DMS153 treated with DMSO at 0.1 percent for 48 hours (cell line): ENCODE measurements around the gene CBLB.
A peak's percentile ranks its signal among the peaks of the same experiment; 100 is the strongest.

Experiments used
- DNase-seq: peaks from one replicate; lab custom pipeline; 2025; ENCODE audit not compliant: unreplicated experiment; lab: John Stamatoyannopoulos, UW

Gene CBLB

DNA sequence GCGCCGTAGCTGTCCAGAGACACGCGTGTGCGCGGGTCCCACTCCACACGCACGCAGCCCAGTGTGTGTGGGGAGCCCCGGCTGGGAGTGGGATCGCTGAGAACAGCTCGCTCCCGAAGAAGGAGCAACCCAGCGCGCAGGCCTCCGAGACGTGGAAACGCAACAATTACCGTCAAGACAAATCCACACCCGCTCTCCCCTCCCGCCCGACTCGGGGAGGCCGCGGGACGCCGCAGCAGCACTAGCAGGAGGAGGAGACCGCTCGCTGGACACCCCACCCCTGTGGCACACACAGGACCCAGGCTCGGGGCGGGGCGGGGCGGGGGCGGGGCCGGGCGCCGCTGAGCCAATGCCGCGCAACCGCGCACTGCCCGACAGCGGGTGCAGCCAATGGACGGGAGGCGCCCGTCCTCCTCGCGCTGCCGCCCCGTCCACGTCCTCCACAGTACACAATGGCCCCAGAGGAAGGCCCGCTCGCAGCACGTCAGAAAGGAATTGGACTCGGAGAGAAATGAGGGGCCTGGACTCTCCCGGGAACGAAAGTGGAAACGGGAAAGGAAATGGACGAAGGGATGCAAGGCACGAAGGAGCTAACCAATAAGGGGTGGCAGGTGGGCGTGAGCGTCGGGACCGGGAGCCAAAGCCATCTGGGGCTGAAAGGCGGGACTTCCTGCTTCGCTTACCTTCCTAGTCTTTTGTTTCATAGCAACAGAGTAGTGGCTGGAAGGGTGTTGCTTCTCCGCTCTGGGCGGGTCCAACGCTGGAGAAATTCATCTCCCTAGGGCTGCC lies at the start of gene CBLB:
Gene CBLB (minus strand): TSS at position 271 of the 789 bp plus-strand sequence. CDS start 1,435 bp downstream, outside the sequence.
- DNase-seq: peak; percentile 96

DNA sequence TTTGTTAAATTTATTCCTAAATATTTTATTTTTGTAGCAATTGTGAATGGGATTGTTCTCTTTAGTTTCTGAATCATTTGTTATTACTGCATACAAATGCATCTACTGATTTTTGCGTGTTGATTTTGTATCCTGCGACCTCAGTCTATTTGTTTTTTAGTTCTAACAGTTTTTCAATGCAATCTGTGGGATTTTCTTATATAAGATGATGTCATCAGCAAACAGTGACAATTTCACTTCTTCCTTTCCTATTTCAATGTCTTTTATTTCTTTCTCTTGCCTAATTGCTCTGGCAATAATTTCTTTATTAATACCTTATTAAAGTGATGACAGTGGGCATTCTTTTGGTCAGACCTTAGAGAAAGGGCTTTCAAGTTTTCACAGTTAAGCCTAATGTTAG lies 48.0 kb upstream of the CBLB start:
- no peak for DNase-seq

- no peak for DNase-seq
These were observed 46.7 kb upstream of the CBLB start for GRCh38 chr3:105915524-105915923.

- no peak for DNase-seq
These were observed 44.8 kb upstream of the CBLB start for GRCh38 chr3:105913616-105914015.

GRCh38 chr3:105912891-105913290 lies 44.1 kb upstream of the CBLB start:
- DNase-seq: no peak

DNA sequence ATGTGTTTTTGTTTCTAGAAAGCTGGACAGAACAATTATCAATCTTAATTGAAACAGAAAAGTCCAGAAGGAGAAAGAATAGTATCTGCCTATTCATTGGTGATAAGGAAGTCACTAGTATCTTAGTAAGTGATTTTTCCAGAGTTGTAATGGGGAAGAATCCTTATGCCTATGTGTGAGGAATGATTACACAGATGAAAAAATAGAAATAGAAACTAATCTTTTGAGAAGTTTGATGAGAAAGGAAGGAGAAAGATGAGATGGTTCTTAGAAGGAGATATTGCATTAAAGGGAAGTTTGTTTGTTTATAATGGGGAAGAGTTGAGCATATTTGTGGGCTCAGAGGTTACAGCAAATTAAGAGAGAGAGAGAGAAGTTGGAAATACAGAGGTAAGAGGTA lies 42.7 kb upstream of the CBLB start:
- no peak for DNase-seq

- no peak for DNase-seq
These were observed 39.0 kb upstream of the CBLB start for GRCh38 chr3:105907777-105908176.

- DNase-seq: no peak
These were observed 38.0 kb upstream of the CBLB start for GRCh38 chr3:105906836-105907235.

- DNase-seq: no peak
These were observed 37.5 kb upstream of the CBLB start for GRCh38 chr3:105906345-105906744.

DNA sequence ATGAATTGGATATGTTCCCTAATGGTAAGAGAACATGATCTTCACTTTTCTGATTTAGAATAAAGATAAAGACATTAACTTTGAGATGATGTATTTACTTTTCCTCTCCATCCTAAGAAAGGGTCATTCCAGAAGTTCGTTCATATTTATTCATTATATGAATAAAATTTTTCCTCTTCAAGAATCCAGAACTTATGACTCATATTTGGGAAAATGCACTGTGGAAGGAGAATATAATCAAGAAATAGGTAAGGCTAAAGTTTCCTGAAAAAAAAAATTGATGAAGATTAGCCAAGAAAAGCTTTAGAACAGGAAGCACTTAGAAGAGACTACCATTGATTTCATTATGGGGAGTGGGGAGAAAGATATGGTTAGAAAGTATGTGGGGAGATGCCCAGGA lies 36.5 kb upstream of the CBLB start:
- DNase-seq: no peak

DNA sequence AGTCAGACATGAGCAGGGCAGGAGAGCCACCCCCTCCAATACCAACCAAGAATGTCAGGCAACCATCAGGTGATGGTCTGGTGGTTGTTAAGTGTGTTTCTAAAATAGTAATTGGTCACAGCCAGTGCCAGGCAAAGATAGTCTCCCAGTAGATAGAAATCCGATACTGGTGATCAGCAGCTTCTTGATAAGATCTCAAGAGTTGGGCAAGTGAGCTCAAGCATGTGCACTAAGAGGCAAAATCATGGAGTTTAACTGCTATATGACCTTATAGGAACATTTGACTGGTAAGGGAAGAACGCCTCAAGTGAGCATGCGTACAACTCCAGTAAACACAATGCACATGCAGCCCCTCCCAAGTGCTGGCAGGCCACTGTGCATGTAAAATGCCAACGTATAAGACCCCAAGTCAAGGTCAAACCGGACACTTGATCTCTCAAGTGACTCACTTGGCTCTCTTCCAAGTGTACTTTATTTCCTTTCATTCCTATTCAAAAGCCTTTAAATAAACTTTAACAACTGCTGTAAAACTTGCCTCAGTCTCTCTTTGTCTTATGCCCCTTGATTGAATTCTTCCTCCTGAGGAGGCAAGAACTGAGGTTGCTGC lies 36.0 kb upstream of the CBLB start:
- no peak for DNase-seq

DNA sequence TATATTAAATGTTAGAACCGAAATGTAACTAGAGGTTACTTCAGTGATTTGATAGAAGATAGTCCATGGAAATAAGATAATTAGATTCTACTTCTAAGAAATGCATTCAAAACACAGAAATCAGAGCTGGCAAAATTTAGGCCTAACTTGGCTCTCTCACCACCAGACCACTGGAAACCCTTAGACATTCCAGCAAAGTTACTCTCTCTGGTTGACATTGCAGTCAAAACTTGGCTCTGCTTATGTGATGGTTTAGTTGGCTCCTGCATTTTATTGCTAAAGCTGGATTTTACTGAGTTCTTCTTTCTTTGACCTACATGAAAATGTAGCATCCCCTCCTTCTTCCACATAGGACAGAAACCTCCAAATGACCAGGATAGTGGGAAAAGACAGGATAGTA lies 35.4 kb upstream of the CBLB start:
- no peak for DNase-seq

GRCh38 chr3:105899516-105899915 lies 30.7 kb upstream of the CBLB start:
- no peak for DNase-seq

- no peak for DNase-seq
These were observed 22.3 kb upstream of the CBLB start for GRCh38 chr3:105891101-105891500.

DNA sequence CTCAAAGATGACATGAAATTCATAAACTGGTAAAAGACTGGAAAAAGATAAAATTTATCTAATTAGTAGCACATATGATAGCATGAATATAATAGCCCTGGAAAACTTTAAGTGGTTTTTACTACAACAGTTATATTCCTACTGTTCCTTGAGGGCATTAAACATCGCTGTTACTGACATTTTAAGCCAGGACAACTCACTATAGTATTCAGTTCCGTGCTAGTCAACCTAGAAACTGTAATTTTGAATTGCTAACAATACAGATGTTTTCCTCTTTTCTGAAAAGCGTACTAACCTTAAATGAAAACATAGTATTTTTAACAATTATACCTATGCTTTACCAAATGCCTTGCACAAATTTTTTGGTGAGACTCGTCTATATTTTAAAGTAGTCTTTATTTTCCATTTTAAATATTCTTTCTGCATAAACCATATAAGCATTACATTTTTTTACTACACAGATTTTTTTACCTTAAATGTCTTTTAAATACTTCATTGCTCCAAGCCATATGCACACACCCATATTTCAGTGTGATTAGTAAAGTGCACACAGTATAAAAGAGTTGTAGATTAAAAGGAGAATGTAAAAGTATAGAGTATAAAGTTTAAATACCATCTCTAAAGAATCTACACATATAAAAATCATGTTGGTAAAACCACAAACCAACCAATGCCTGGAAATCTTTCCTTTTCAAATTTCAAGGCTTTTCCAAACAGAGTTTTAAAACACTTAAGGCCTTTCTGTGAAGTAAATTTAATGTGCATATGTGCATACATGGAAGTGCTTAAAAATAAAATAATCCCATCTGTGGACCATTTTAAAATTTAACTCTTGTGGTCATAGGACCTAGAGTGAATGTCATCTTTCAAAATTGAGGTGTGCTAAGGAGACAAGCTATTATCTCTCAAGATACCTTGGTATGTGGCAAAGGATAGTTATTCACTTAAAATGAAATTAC lies 20.1 kb upstream of the CBLB start:
- no peak for DNase-seq

GRCh38 chr3:105885256-105885655 lies 16.4 kb upstream of the CBLB start:
- no peak for DNase-seq

DNA sequence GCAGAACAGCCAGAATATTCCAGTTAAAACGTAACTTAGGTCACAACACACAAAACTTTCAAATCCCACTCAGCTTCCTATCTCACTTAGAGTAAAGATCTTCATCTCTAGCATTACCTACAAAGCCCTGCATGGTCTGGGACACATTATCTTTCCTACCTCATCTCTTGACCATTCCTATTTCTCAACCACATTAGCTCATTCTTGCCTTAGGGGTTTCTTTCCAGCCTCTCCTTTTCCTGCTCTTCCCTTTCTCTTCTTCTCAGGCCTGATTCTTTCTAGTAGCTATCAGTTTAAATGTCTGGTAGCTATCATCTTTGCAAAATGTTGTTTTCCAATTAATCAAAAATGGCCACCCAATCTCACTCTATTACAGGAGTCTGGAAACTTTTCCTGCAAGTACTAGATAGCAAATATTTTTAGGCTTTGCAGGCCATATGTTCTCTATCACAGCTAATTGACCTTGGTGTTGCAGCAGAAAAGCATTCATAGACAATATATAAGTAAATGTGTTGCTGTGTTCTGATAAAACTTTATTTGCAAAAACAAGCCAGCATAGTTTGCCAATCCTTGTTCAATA lies 15.1 kb upstream of the CBLB start:
- no peak for DNase-seq

GRCh38 chr3:105880681-105881290 lies 12.0 kb upstream of the CBLB start:
- DNase-seq: no peak

- DNase-seq: no peak
These were observed 9.2 kb upstream of the CBLB start for GRCh38 chr3:105878061-105878460.

GRCh38 chr3:105877336-105877910 lies 8.6 kb upstream of the CBLB start:
- DNase-seq: no peak
